Measurements from ENCODE around the gene GRM6. TPM values are rescaled to one million over a fixed set of nuclear protein-coding genes. Genes with fewer than 3 reads are reported as not detected.

Gene GRM6
- total RNA-seq, 1 experiment from 2014 or later = 0.33 TPM

- CTCF ChIA-PET = no interaction called here
- POLR2A ChIA-PET = interaction anchor here (0.6 to 1.0 kb wide), 2 partner anchors 76 to 1224 kb away, joined by 3 read pairs; partner anchors contain the start of genes RASGEF1C and ZNF354C
- Mint-ChIP-seq H3K9me3 (peaks cover 65% of the 10 kb centered on the region), H3K4me3 (no peak overlapping the region), H3K4me1 (no peaks in the 10 kb centered on the region), H3K27me3 (ENCODE audit: low read depth) (peaks cover 32% of the 10 kb centered on the region), H3K27ac (no peak overlapping the region), H3K36me3 (peaks cover 63% of the 10 kb centered on the region)
- ATAC-seq (no peak), DNase-seq (ENCODE audit: low spot score) (no peak)
- TF ChIP-seq ZNF512 (CRISPR knock-in tag; IDR thresholded peaks at IDR 0.05; ENCODE audit: borderline replicate concordance) (no peak), ZNF138 (CRISPR knock-in tag; conservative IDR thresholded peaks at IDR 0.05) (no peak), ZSCAN18 (CRISPR knock-in tag; IDR thresholded peaks at IDR 0.05) (no peak), ELF4 (CRISPR knock-in tag; IDR thresholded peaks at IDR 0.05; ENCODE audit: low read depth) (no peak), NFYB (CRISPR knock-in tag; conservative IDR thresholded peaks at IDR 0.05; ENCODE audit: low read depth) (no peak), FOXJ3 (CRISPR knock-in tag; IDR thresholded peaks at IDR 0.05; ENCODE audit: borderline replicate concordance) (no peak), IRF1 (CRISPR knock-in tag; IDR thresholded peaks at IDR 0.05) (no peak), FOXP4 (CRISPR knock-in tag; IDR thresholded peaks at IDR 0.05) (no peak), KAT7 (CRISPR knock-in tag; IDR thresholded peaks at IDR 0.05; ENCODE audit: borderline replicate concordance) (no peak), ESRRA (CRISPR knock-in tag; IDR thresholded peaks at IDR 0.05; ENCODE audit: borderline replicate concordance) (no peak), AFF4 (CRISPR knock-in tag; IDR thresholded peaks at IDR 0.05; ENCODE audit: borderline replicate concordance) (no peak), PRDM15 (CRISPR knock-in tag; IDR thresholded peaks at IDR 0.05) (no peak), ZNF425 (CRISPR knock-in tag; conservative IDR thresholded peaks at IDR 0.05) (no peak), ETV6 (CRISPR knock-in tag; IDR thresholded peaks at IDR 0.05) (no peak), CTCF (IDR thresholded peaks at IDR 0.05) (no peak), SMAD4 (CRISPR knock-in tag; IDR thresholded peaks at IDR 0.05) (no peak), ZBTB21 (CRISPR knock-in tag; IDR thresholded peaks at IDR 0.05; ENCODE audit: borderline replicate concordance) (no peak), SOX15 (CRISPR knock-in tag; IDR thresholded peaks at IDR 0.05) (no peak)
Measured at GRCh38 chr5:178984145-178985072, 10.7 kb downstream of the GRM6 start.

Measured in WTC11 (cell line).